Stimulated activated naive B cell treated with anti-CD40 and anti-IgM and Interleukin-4, amounts not matched to agents 10 μg/mL and 1 μg/mL and 100 μg/mL, for 72 hours (primary cell): ENCODE data around the gene PROKR1.
A peak's percentile ranks its signal among the peaks of the same experiment; 100 is the strongest.

ENCODE experiments used
- ATAC-seq, 2 donors: fragments of 150-1000 bp; cut with Tn5 transposase; replicated peaks; 2 replicates each; pipeline ENCODE4 v1.10.0; 2021; ENCODE audit warnings: moderate library complexity in 1 of 2
- DNase-seq: peaks from one replicate; pipeline ENCODE4 v3.0.0; 2021
- H3K27ac Mint-ChIP-seq: one replicate; pipeline ENCODE4 v1.8.0; 2022; ENCODE audit warnings: mild to moderate bottlenecking, mixed read lengths
- H3K27me3 Mint-ChIP-seq, 2 donors: one replicate each; pipeline ENCODE4 v1.8.0; 2022; ENCODE audit warnings: mixed read lengths in 2 of 2
- H3K36me3 Mint-ChIP-seq, 2 donors: one replicate each; pipeline ENCODE4 v1.8.0; 2022; ENCODE audit warnings: mixed read lengths in 2 of 2, mild to moderate bottlenecking in 1 of 2
- H3K4me1 Mint-ChIP-seq, 2 donors: one replicate each; pipeline ENCODE4 v1.8.0; 2022; ENCODE audit warnings: mixed read lengths in 2 of 2, mild to moderate bottlenecking in 1 of 2
- H3K4me3 Mint-ChIP-seq, 2 donors: one replicate each; pipeline ENCODE4 v1.8.0; 2022; ENCODE audit warnings: mild to moderate bottlenecking in 2 of 2, mixed read lengths in 2 of 2, moderate library complexity in 1 of 2
- H3K9me3 Mint-ChIP-seq, 2 donors: one replicate each; pipeline ENCODE4 v1.8.0; 2022; ENCODE audit warnings: mixed read lengths in 2 of 2, mild to moderate bottlenecking in 1 of 2

Gene PROKR1

GRCh38 chr2:68693951-68694350, 50.6 kb downstream of the PROKR1 start:
- no peaks in the 10 kb centered on the region for H3K36me3 Mint-ChIP-seq
- peak overlapping the region; percentile 14 for H3K27ac Mint-ChIP-seq
- peaks cover 0 to 2% of the 10 kb centered on the region in 2 donors for H3K9me3 Mint-ChIP-seq
- H3K27me3 Mint-ChIP-seq, result peaks cover 0 to 5% of the 10 kb centered on the region in 2 donors
- peaks cover 32 to 54% of the 10 kb centered on the region in 2 donors for H3K4me1 Mint-ChIP-seq
- DNase-seq (no peak), ATAC-seq (no peak)
- H3K4me3 Mint-ChIP-seq, result no peak overlapping the region

GRCh38 chr2:68695971-68696370, 52.6 kb downstream of the PROKR1 start:
- H3K36me3 Mint-ChIP-seq, result no peaks in the 10 kb centered on the region
- H3K9me3 Mint-ChIP-seq, result peaks cover 0 to 4% of the 10 kb centered on the region in 2 donors
- H3K27me3 Mint-ChIP-seq, result peaks cover 0 to 5% of the 10 kb centered on the region in 2 donors
- DNase-seq (no peak), ATAC-seq (no peak)
- H3K4me3 Mint-ChIP-seq, result no peak overlapping the region
- peaks cover 19 to 39% of the 10 kb centered on the region in 2 donors for H3K4me1 Mint-ChIP-seq
- no peak overlapping the region for H3K27ac Mint-ChIP-seq

- peaks cover 0 to 5% of the 10 kb centered on the region in 2 donors for H3K27me3 Mint-ChIP-seq
- DNase-seq, result no peak
- H3K4me3 Mint-ChIP-seq, result no peak overlapping the region
- no peaks in the 10 kb centered on the region for H3K36me3 Mint-ChIP-seq
- H3K27ac Mint-ChIP-seq, result peak overlapping the region; percentile 51
- ATAC-seq, result no peak
- H3K4me1 Mint-ChIP-seq, result peaks cover 17 to 33% of the 10 kb centered on the region in 2 donors
- peaks cover 0 to 4% of the 10 kb centered on the region in 2 donors for H3K9me3 Mint-ChIP-seq
Observed at GRCh38 chr2:68696554-68696953, 53.2 kb downstream of the PROKR1 start.

- H3K9me3 Mint-ChIP-seq, result peaks cover 0 to 2% of the 10 kb centered on the region in 2 donors
Observed at GRCh38 chr2:68698567-68699377, 55.4 kb downstream of the PROKR1 start.

GRCh38 chr2:68700560-68700959, 57.2 kb downstream of the PROKR1 start:
- DNase-seq (no peak), ATAC-seq (no peak)
- Mint-ChIP-seq H3K4me1 (peaks cover 2 to 8% of the 10 kb centered on the region in 2 donors), H3K27ac (no peak overlapping the region), H3K27me3 (peaks cover 0 to 5% of the 10 kb centered on the region in 2 donors), H3K9me3 (peaks cover 0 to 2% of the 10 kb centered on the region in 2 donors), H3K4me3 (no peak overlapping the region), H3K36me3 (no peaks in the 10 kb centered on the region)

More at GRCh38 chr2:68698567-68699377, 55.4 kb downstream of the PROKR1 start:
- DNase-seq (no peak), ATAC-seq (no peak)
- Mint-ChIP-seq H3K4me3 (no peak overlapping the region), H3K36me3 (no peaks in the 10 kb centered on the region), H3K27me3 (peaks cover 0 to 5% of the 10 kb centered on the region in 2 donors), H3K27ac (peak overlapping the region; percentile 62), H3K4me1 (peaks cover 4 to 12% of the 10 kb centered on the region in 2 donors)

GRCh38 chr2:68706637-68707036, 63.3 kb downstream of the PROKR1 start:
- ATAC-seq, result no peak
- H3K27me3 Mint-ChIP-seq, result no peaks in the 10 kb centered on the region
- H3K36me3 Mint-ChIP-seq, result peaks cover 0 to 2% of the 10 kb centered on the region in 2 donors

More at GRCh38 chr2:68706637-68707036, 63.3 kb downstream of the PROKR1 start:
- DNase-seq, result no peak
- peaks cover 0 to 7% of the 10 kb centered on the region in 2 donors for H3K9me3 Mint-ChIP-seq
- peaks cover 14 to 24% of the 10 kb centered on the region in 2 donors for H3K4me1 Mint-ChIP-seq
- H3K27ac Mint-ChIP-seq, result no peak overlapping the region
- no peak overlapping the region for H3K4me3 Mint-ChIP-seq
